DOHH2 (cell line): Measurements from ENCODE around the gene DCHS2.

Experiments used
- CTCF ChIP-seq: fragments of 200-600 bp; sonication (generic); IDR thresholded peaks from one replicate; pipeline ENCODE4 v1.5.1; 2014; ENCODE audit warnings: antibody characterized with exemption, mild to moderate bottlenecking, low read depth, low read length; ENCODE audit not compliant: poor library complexity, severe bottlenecking
- EZH2phosphoT487 ChIP-seq: fragments of 200-600 bp; sonication (generic); IDR thresholded peaks from 2 replicates; pipeline ENCODE4 v1.6.1; 2017; ENCODE audit warnings: borderline replicate concordance, mild to moderate bottlenecking, antibody characterized with exemption, low read length, moderate library complexity, mixed read lengths

GRCh38 chr4:154344686-154345085, 146.9 kb downstream of the DCHS2 start:
- TF ChIP-seq CTCF (no peak), EZH2phosphoT487 (no peak)
